GM12878 (cell line): ENCODE results near the gene ATN1.

Source experiments
- JUND ChIP-seq: IDR thresholded peaks from 2 replicates; pipeline ENCODE4 v1.6.1; 2012; ENCODE audit warnings: low read depth, mild to moderate bottlenecking, low read length, improper control_type of control experiment, moderate library complexity
- TF ChIP-seq, protein P1 (sequence below): fragments of 450-650 bp; formaldehyde crosslinking; IDR thresholded peaks from 2 replicates; pipeline ENCODE4 v1.5.0; 2022; ENCODE audit warnings: mild to moderate bottlenecking, missing genetic modification characterization
- TF ChIP-seq, protein P2 (sequence below): fragments of 450-650 bp; formaldehyde crosslinking; IDR thresholded peaks from 2 replicates; pipeline ENCODE4 v1.4.0; 2020; ENCODE audit warnings: mild to moderate bottlenecking, moderate library complexity
- TF ChIP-seq, protein P3 (sequence below), 3 experiments: IDR thresholded peaks in 2 of 3; conservative IDR thresholded peaks in 1 of 3; 2 replicates each; pipeline ENCODE4 v1.5.1; 2011; ENCODE audit warnings: low read depth in 3 of 3, low read length in 3 of 3, mild to moderate bottlenecking in 3 of 3, control low read depth in 2 of 3, moderate library complexity in 2 of 3, inconsistent platforms in 1 of 3, mixed read lengths in 1 of 3; ENCODE audit not compliant: control insufficient read depth in 2 of 3, insufficient read depth in 1 of 3; ENCODE audit errors: extremely low read depth in 1 of 3
- TF ChIP-seq, protein P4 (sequence below): IDR thresholded peaks from 2 replicates; pipeline ENCODE4 v1.6.1; 2011; ENCODE audit warnings: low read depth, mild to moderate bottlenecking, low read length, moderate library complexity, borderline replicate concordance; ENCODE audit errors: extremely low read depth

DNA sequence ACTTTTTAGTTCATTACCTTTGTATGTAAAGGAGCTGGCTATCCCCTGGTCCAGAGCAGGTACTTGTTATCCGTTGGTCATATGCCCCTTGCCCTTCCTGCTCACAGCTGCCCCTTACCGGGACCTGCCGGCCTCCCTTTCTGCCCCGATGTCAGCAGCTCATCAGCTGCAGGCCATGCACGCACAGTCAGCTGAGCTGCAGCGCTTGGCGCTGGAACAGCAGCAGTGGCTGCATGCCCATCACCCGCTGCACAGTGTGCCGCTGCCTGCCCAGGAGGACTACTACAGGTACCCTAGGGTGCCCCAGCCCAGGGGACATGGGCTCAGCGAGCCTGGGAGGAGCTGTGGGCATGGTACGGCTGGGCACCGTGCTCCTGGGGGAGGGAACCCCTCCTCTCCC, 13.5 kb downstream of the ATN1 start:
- TF ChIP-seq, protein P1, sequence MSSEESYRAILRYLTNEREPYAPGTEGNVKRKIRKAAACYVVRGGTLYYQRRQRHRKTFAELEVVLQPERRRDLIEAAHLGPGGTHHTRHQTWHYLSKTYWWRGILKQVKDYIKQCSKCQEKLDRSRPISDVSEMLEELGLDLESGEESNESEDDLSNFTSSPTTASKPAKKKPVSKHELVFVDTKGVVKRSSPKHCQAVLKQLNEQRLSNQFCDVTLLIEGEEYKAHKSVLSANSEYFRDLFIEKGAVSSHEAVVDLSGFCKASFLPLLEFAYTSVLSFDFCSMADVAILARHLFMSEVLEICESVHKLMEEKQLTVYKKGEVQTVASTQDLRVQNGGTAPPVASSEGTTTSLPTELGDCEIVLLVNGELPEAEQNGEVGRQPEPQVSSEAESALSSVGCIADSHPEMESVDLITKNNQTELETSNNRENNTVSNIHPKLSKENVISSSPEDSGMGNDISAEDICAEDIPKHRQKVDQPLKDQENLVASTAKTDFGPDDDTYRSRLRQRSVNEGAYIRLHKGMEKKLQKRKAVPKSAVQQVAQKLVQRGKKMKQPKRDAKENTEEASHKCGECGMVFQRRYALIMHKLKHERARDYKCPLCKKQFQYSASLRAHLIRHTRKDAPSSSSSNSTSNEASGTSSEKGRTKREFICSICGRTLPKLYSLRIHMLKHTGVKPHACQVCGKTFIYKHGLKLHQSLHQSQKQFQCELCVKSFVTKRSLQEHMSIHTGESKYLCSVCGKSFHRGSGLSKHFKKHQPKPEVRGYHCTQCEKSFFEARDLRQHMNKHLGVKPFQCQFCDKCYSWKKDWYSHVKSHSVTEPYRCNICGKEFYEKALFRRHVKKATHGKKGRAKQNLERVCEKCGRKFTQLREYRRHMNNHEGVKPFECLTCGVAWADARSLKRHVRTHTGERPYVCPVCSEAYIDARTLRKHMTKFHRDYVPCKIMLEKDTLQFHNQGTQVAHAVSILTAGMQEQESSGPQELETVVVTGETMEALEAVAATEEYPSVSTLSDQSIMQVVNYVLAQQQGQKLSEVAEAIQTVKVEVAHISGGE (CRISPR knock-in tag) = no peak
- TF ChIP-seq, protein P2, sequence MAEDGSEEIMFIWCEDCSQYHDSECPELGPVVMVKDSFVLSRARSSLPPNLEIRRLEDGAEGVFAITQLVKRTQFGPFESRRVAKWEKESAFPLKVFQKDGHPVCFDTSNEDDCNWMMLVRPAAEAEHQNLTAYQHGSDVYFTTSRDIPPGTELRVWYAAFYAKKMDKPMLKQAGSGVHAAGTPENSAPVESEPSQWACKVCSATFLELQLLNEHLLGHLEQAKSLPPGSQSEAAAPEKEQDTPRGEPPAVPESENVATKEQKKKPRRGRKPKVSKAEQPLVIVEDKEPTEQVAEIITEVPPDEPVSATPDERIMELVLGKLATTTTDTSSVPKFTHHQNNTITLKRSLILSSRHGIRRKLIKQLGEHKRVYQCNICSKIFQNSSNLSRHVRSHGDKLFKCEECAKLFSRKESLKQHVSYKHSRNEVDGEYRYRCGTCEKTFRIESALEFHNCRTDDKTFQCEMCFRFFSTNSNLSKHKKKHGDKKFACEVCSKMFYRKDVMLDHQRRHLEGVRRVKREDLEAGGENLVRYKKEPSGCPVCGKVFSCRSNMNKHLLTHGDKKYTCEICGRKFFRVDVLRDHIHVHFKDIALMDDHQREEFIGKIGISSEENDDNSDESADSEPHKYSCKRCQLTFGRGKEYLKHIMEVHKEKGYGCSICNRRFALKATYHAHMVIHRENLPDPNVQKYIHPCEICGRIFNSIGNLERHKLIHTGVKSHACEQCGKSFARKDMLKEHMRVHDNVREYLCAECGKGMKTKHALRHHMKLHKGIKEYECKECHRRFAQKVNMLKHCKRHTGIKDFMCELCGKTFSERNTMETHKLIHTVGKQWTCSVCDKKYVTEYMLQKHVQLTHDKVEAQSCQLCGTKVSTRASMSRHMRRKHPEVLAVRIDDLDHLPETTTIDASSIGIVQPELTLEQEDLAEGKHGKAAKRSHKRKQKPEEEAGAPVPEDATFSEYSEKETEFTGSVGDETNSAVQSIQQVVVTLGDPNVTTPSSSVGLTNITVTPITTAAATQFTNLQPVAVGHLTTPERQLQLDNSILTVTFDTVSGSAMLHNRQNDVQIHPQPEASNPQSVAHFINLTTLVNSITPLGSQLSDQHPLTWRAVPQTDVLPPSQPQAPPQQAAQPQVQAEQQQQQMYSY (CRISPR knock-in tag) = no peak
- TF ChIP-seq, protein P3, sequence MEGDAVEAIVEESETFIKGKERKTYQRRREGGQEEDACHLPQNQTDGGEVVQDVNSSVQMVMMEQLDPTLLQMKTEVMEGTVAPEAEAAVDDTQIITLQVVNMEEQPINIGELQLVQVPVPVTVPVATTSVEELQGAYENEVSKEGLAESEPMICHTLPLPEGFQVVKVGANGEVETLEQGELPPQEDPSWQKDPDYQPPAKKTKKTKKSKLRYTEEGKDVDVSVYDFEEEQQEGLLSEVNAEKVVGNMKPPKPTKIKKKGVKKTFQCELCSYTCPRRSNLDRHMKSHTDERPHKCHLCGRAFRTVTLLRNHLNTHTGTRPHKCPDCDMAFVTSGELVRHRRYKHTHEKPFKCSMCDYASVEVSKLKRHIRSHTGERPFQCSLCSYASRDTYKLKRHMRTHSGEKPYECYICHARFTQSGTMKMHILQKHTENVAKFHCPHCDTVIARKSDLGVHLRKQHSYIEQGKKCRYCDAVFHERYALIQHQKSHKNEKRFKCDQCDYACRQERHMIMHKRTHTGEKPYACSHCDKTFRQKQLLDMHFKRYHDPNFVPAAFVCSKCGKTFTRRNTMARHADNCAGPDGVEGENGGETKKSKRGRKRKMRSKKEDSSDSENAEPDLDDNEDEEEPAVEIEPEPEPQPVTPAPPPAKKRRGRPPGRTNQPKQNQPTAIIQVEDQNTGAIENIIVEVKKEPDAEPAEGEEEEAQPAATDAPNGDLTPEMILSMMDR (IDR thresholded peaks at IDR 0.05 in 2 of 3, conservative IDR thresholded peaks at IDR 0.05 in 1 of 3; ENCODE audit: control insufficient read depth in 2 of 3, extremely low read depth in 1 of 3, insufficient read depth in 1 of 3, low read depth in 3 of 3, low read length in 3 of 3) = no peak
- TF ChIP-seq JUND = no peak
- TF ChIP-seq, protein P4, sequence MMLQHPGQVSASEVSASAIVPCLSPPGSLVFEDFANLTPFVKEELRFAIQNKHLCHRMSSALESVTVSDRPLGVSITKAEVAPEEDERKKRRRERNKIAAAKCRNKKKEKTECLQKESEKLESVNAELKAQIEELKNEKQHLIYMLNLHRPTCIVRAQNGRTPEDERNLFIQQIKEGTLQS = no peak
